Inflammatory macrophage treated with lipopolysaccharide for 4 hours (primary cell): ENCODE data around the gene ADCY5.

Experiments
- DNase-seq: peaks from one replicate; pipeline ENCODE4 v3.0.0-alpha.2; 2020

ADCY5 gene

GRCh38 chr3:123296261-123296660 is 152.6 kb downstream of the ADCY5 start:
- no peak for DNase-seq

GRCh38 chr3:123295901-123296250 is 153.0 kb downstream of the ADCY5 start:
- DNase-seq: no peak

- DNase-seq: no peak
Measured at GRCh38 chr3:123295171-123295900, 153.6 kb downstream of the ADCY5 start.

- DNase-seq: no peak
Measured at GRCh38 chr3:123294296-123294938, 154.5 kb downstream of the ADCY5 start.

- no peak for DNase-seq
Measured at GRCh38 chr3:123292321-123293310, 156.3 kb downstream of the ADCY5 start.

GRCh38 chr3:123291404-123291803 is 157.5 kb downstream of the ADCY5 start:
- no peak for DNase-seq

GRCh38 chr3:123290962-123291361 is 157.9 kb downstream of the ADCY5 start:
- no peak for DNase-seq

GRCh38 chr3:123290107-123290930 is 158.6 kb downstream of the ADCY5 start:
- no peak for DNase-seq

GRCh38 chr3:123289391-123290106 is 159.3 kb downstream of the ADCY5 start:
- no peak for DNase-seq

- DNase-seq: no peak
Measured at GRCh38 chr3:123287962-123288302, 161.0 kb downstream of the ADCY5 start.

- no peak for DNase-seq
Measured at GRCh38 chr3:123287051-123287961, 161.6 kb downstream of the ADCY5 start.

- DNase-seq: peak; percentile 43
Measured at GRCh38 chr3:123286308-123287023, 162.4 kb downstream of the ADCY5 start.

- no peak for DNase-seq
Measured at GRCh38 chr3:123285931-123286307, 163.0 kb downstream of the ADCY5 start.

- DNase-seq: no peak
Measured at GRCh38 chr3:123285479-123285878, 163.4 kb downstream of the ADCY5 start.

GRCh38 chr3:123285066-123285465 is 163.8 kb downstream of the ADCY5 start:
- no peak for DNase-seq

- no peak for DNase-seq
Measured at GRCh38 chr3:123284399-123285010, 164.4 kb downstream of the ADCY5 start.

GRCh38 chr3:123283657-123284398 is 165.1 kb downstream of the ADCY5 start:
- DNase-seq: no peak

- DNase-seq: no peak
Measured at GRCh38 chr3:123283074-123283473, 165.8 kb downstream of the ADCY5 start.

- DNase-seq: no peak
Measured at GRCh38 chr3:123282461-123282860, 166.4 kb downstream of the ADCY5 start.
